Fibroblast of lung (primary cell): ENCODE data around the gene CECR2. TPM values are rescaled to one million over a fixed set of nuclear protein-coding genes. Genes with fewer than 3 reads are reported as not detected.

Source experiments
- DNase-seq, 2 donors: peaks; one replicate each; pipeline versions ENCODE4 v3.0.0 to v3.0.0-alpha.2; 2010; ENCODE audit warnings: low read depth in 2 of 2
- H2AFZ ChIP-seq: 2 replicates; pipeline ENCODE4 v1.5.1; 2012; ENCODE audit warnings: low read length, control low read depth, inconsistent platforms
- H3K27ac ChIP-seq: 2 replicates; pipeline ENCODE4 v1.5.1; 2011; ENCODE audit warnings: low read length, control low read depth; ENCODE audit not compliant: insufficient read depth
- H3K27me3 ChIP-seq: 2 replicates; pipeline ENCODE4 v1.5.1; 2011; ENCODE audit warnings: mild to moderate bottlenecking, low read length; ENCODE audit not compliant: control insufficient read depth, insufficient read depth
- H3K36me3 ChIP-seq: 2 replicates; pipeline ENCODE4 v1.5.1; 2011; ENCODE audit warnings: low read length; ENCODE audit not compliant: control insufficient read depth, insufficient read depth
- H3K4me1 ChIP-seq: 2 replicates; pipeline ENCODE4 v1.5.1; 2011; ENCODE audit warnings: low read length; ENCODE audit not compliant: control insufficient read depth, insufficient read depth; ENCODE audit errors: extremely low read depth
- H3K4me2 ChIP-seq: 2 replicates; pipeline ENCODE4 v1.5.1; 2011; ENCODE audit warnings: low read length, control low read depth; ENCODE audit not compliant: insufficient read depth; ENCODE audit errors: extremely low read depth
- H3K4me3 ChIP-seq, 4 experiments: fragments of 200-600 bp in 1 of 4; sonication (generic) in 1 of 4; replicated peaks in 1 of 4; 2 replicates each; pipeline ENCODE4 v1.5.1; 2011 to 2016; ENCODE audit warnings: low read length in 4 of 4, low read depth in 3 of 4, mild to moderate bottlenecking in 3 of 4, control low read depth in 2 of 4, inconsistent platforms in 1 of 4, mixed read lengths in 1 of 4; ENCODE audit not compliant: insufficient read depth in 1 of 4; ENCODE audit errors: control extremely low read depth in 1 of 4
- H3K79me2 ChIP-seq: 2 replicates; pipeline ENCODE4 v1.5.1; 2012; ENCODE audit warnings: mild to moderate bottlenecking, low read length, inconsistent platforms; ENCODE audit not compliant: control insufficient read depth, insufficient read depth
- H3K9ac ChIP-seq: 2 replicates; pipeline ENCODE4 v1.5.1; 2011; ENCODE audit warnings: mild to moderate bottlenecking, low read length, control low read depth; ENCODE audit not compliant: insufficient read depth
- H3K9me3 ChIP-seq: 2 replicates; pipeline ENCODE4 v1.5.1; 2012; ENCODE audit warnings: low read depth, low read length; ENCODE audit not compliant: control insufficient read depth, insufficient read depth
- H4K20me1 ChIP-seq: 2 replicates; pipeline ENCODE4 v1.5.1; 2011; ENCODE audit warnings: low read length; ENCODE audit not compliant: control insufficient read depth, insufficient read depth; ENCODE audit errors: extremely low read depth
- EZH2 ChIP-seq: IDR thresholded peaks from 2 replicates; pipeline ENCODE4 v1.5.1; 2012; ENCODE audit warnings: low read length, control low read depth, mild to moderate bottlenecking; ENCODE audit errors: missing control alignments
- polyA plus RNA-seq, 2 donors: library from polyadenylated mRNA; depleted of rRNA in 1 of 2; stranded (reverse) in 1 of 2; unstranded in 1 of 2; fragments of >200 nt; gene quantifications; 2 replicates each; pipeline ENCODE4 v1.2.1, GENCODE V29; 2011 to 2012; ENCODE audit warnings: missing spikeins in 1 of 2
- total RNA-seq: library from RNA; depleted of rRNA; stranded (reverse); fragments of >200 nt; gene quantifications from 2 replicates; pipeline ENCODE4 v1.2.1, GENCODE V29; 2014
- TF ChIP-seq, protein P1 (sequence below), 2 donors: IDR thresholded peaks in 1 of 2; conservative IDR thresholded peaks in 1 of 2; 1 replicate in 1 of 2; 2 replicates in 1 of 2; pipeline ENCODE4 v1.5.1; 2011 to 2012; ENCODE audit warnings: low read length in 2 of 2, control low read depth in 1 of 2, inconsistent platforms in 1 of 2, low read depth in 1 of 2, mild to moderate bottlenecking in 1 of 2

Gene CECR2
- total and polyA plus RNA-seq, 2 donors (not counting 1 experiment from before 2014, with no cell fraction given): under 0.01 to 0.09 TPM

DNA sequence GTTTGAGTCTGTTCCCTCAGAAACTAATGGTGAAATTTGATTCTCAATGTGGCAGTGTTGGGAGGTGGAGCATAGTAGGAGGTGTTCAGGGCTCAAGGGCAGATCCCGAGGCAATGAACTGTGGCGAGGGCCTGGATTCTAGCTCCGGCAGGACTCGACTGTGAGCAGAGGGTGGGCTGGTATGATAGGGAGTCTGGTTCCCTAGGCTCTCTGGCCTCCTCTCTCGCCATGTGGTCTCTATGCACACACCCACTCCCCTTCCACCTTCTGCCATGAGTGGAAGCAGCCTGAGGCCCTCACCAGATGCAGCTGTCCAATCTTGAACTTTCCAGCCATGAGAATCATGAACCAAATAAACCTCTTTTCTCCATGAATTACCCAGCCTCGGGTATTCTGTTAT, 227.0 kb downstream of the CECR2 start:
- TF ChIP-seq, protein P1, sequence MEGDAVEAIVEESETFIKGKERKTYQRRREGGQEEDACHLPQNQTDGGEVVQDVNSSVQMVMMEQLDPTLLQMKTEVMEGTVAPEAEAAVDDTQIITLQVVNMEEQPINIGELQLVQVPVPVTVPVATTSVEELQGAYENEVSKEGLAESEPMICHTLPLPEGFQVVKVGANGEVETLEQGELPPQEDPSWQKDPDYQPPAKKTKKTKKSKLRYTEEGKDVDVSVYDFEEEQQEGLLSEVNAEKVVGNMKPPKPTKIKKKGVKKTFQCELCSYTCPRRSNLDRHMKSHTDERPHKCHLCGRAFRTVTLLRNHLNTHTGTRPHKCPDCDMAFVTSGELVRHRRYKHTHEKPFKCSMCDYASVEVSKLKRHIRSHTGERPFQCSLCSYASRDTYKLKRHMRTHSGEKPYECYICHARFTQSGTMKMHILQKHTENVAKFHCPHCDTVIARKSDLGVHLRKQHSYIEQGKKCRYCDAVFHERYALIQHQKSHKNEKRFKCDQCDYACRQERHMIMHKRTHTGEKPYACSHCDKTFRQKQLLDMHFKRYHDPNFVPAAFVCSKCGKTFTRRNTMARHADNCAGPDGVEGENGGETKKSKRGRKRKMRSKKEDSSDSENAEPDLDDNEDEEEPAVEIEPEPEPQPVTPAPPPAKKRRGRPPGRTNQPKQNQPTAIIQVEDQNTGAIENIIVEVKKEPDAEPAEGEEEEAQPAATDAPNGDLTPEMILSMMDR (conservative IDR thresholded peaks at IDR 0.05 in 1 of 2, IDR thresholded peaks at IDR 0.05 in 1 of 2; ENCODE audit: low read depth in 1 of 2, low read length in 2 of 2): no peak
- no peak for TF ChIP-seq EZH2
- Histone ChIP-seq H3K4me2 (no peak overlapping the region), H3K4me1 (no peaks in the 10 kb centered on the region), H3K9ac (no peak overlapping the region), H4K20me1 (no peaks in the 10 kb centered on the region), H2AFZ (no peak overlapping the region), H3K4me3 (no peak overlapping the region), H3K36me3 (peaks cover 24% of the 10 kb centered on the region), H3K27ac (no peak overlapping the region), H3K27me3 (no peaks in the 10 kb centered on the region), H3K79me2 (no peaks in the 10 kb centered on the region), H3K9me3 (no peaks in the 10 kb centered on the region)
- no peak for DNase-seq

GRCh38 chr22:17597217-17597616, 228.0 kb downstream of the CECR2 start:
- Histone ChIP-seq H4K20me1 (no peaks in the 10 kb centered on the region), H3K4me2 (no peak overlapping the region), H2AFZ (no peak overlapping the region), H3K9ac (no peak overlapping the region), H3K27me3 (no peaks in the 10 kb centered on the region), H3K4me3 (no peak overlapping the region), H3K9me3 (no peaks in the 10 kb centered on the region), H3K27ac (no peak overlapping the region), H3K36me3 (peaks cover 23% of the 10 kb centered on the region), H3K79me2 (no peaks in the 10 kb centered on the region), H3K4me1 (no peaks in the 10 kb centered on the region)
- DNase-seq: peak in 1 of 2 donors; percentile 22
- TF ChIP-seq, protein P1 (conservative IDR thresholded peaks at IDR 0.05 in 1 of 2, IDR thresholded peaks at IDR 0.05 in 1 of 2; ENCODE audit: low read depth in 1 of 2, low read length in 2 of 2): no peak
- TF ChIP-seq EZH2: no peak

DNA sequence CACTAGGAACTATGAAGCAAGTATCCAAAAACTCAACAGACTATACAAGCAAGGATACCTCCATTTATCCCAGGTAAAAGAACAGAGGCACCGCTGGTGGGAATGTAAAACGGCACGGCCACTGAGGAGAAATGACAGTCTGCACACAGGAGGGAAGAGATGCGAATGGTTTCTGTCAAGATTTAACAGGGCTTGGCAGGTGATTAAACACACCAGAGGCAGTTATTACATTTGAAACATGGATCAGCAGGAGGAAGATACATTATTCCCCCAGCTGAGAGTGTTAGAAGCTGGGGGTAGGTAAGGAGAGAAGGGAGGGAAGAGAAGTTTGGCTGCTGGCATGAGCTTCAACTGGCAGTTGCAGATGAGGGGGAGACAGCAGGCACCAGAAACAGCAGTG, 229.1 kb downstream of the CECR2 start:
- Histone ChIP-seq H3K4me2 (no peak overlapping the region), H2AFZ (no peak overlapping the region), H3K27me3 (no peaks in the 10 kb centered on the region), H3K36me3 (peaks cover 23% of the 10 kb centered on the region), H3K9ac (no peak overlapping the region), H3K4me1 (no peaks in the 10 kb centered on the region), H3K4me3 (no peak overlapping the region), H3K79me2 (peaks cover under 1% of the 10 kb centered on the region), H3K27ac (no peak overlapping the region), H3K9me3 (no peaks in the 10 kb centered on the region), H4K20me1 (no peaks in the 10 kb centered on the region)
- TF ChIP-seq, protein P1 (conservative IDR thresholded peaks at IDR 0.05 in 1 of 2, IDR thresholded peaks at IDR 0.05 in 1 of 2; ENCODE audit: low read depth in 1 of 2, low read length in 2 of 2): no peak
- TF ChIP-seq EZH2: no peak
- no peak for DNase-seq
